ENCODE measurements around the gene NLRX1.

Gene NLRX1

GRCh38 chr11:119149018-119149785 is 19.3 kb upstream of the NLRX1 start, which contains the start of gene ABCG4:
Gene ABCG4 (plus strand): TSS chr11:119149052. CDS start chr11:119149966, 914 bp downstream.
- Histone ChIP-seq H3K9me3 (ENCODE audit: control insufficient read depth, low read length) (no peaks in the 10 kb centered on the region), H2AFZ (peak within 1 kb of the TSS; percentile 87), H3K4me2 (ENCODE audit: low read length) (peak within 1 kb of the TSS; percentile 76), H3K9ac (no peak within 1 kb of the TSS), H3K4me1 (no peaks in the 10 kb centered on the region), H3K27ac (no peak within 1 kb of the TSS), H3K4me3 (ENCODE audit: low read depth, low read length) (peak within 1 kb of the TSS; percentile 47), H3K36me3 (ENCODE audit: control insufficient read depth, insufficient read depth, low read length) (no peaks in the 10 kb centered on the region), H3K79me2 (no peaks in the 10 kb centered on the region), H3K27me3 (ENCODE audit: control insufficient read depth, insufficient read depth, low read length) (no peaks in the 10 kb centered on the region)
- TF ChIP-seq, protein P1, sequence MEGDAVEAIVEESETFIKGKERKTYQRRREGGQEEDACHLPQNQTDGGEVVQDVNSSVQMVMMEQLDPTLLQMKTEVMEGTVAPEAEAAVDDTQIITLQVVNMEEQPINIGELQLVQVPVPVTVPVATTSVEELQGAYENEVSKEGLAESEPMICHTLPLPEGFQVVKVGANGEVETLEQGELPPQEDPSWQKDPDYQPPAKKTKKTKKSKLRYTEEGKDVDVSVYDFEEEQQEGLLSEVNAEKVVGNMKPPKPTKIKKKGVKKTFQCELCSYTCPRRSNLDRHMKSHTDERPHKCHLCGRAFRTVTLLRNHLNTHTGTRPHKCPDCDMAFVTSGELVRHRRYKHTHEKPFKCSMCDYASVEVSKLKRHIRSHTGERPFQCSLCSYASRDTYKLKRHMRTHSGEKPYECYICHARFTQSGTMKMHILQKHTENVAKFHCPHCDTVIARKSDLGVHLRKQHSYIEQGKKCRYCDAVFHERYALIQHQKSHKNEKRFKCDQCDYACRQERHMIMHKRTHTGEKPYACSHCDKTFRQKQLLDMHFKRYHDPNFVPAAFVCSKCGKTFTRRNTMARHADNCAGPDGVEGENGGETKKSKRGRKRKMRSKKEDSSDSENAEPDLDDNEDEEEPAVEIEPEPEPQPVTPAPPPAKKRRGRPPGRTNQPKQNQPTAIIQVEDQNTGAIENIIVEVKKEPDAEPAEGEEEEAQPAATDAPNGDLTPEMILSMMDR (IDR thresholded peaks at IDR 0.05): no peak

- TF ChIP-seq, protein P1 (IDR thresholded peaks at IDR 0.05): no peak
- Histone ChIP-seq H3K4me3 (ENCODE audit: low read depth, low read length) (peak overlapping the region; percentile 47), H3K4me1 (peaks cover 2% of the 10 kb centered on the region), H3K36me3 (ENCODE audit: control insufficient read depth, insufficient read depth, low read length) (no peaks in the 10 kb centered on the region), H2AFZ (peak overlapping the region; percentile 72), H3K4me2 (ENCODE audit: low read length) (peak overlapping the region; percentile 73), H3K9me3 (ENCODE audit: control insufficient read depth, low read length) (no peaks in the 10 kb centered on the region), H3K9ac (no peak overlapping the region), H3K27ac (no peak overlapping the region), H3K27me3 (ENCODE audit: control insufficient read depth, insufficient read depth, low read length) (no peaks in the 10 kb centered on the region), H3K79me2 (no peaks in the 10 kb centered on the region)
Measured at GRCh38 chr11:119149786-119150275, 18.7 kb upstream of the NLRX1 start.

DNA sequence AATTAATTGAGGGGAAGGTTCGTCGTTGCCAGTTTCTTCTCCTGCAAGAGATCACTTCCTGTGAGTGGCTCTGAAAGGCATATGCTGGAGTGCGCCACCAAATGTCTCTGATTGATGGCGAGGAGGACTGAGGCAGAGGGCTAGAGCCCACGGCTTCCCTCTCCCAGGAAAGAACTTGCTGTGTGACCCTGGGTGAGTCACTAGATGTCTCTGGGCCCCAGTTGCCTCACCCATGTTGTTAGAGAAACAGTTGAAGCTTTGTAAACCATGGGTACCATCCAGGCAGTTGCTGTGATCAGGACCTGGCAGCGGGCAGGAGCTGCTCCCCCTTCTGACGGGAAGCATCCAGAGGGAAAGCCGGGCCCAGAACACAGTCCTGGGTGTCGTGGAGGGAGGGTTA is 16.5 kb upstream of the NLRX1 start:
- Histone ChIP-seq H3K9ac (no peak overlapping the region), H3K4me1 (peaks cover 2% of the 10 kb centered on the region), H3K4me3 (ENCODE audit: low read depth, low read length) (no peak overlapping the region), H2AFZ (no peak overlapping the region), H3K79me2 (no peaks in the 10 kb centered on the region), H3K27ac (no peak overlapping the region), H3K9me3 (ENCODE audit: control insufficient read depth, low read length) (no peaks in the 10 kb centered on the region), H3K27me3 (ENCODE audit: control insufficient read depth, insufficient read depth, low read length) (no peaks in the 10 kb centered on the region), H3K4me2 (ENCODE audit: low read length) (no peak overlapping the region), H3K36me3 (ENCODE audit: control insufficient read depth, insufficient read depth, low read length) (no peaks in the 10 kb centered on the region)
- TF ChIP-seq, protein P1 (IDR thresholded peaks at IDR 0.05): no peak

- Histone ChIP-seq H3K36me3 (ENCODE audit: control insufficient read depth, insufficient read depth, low read length) (no peaks in the 10 kb centered on the region), H3K4me2 (ENCODE audit: low read length) (no peak overlapping the region), H3K9ac (no peak overlapping the region), H3K4me3 (ENCODE audit: low read depth, low read length) (no peak overlapping the region), H3K9me3 (ENCODE audit: control insufficient read depth, low read length) (no peaks in the 10 kb centered on the region), H2AFZ (no peak overlapping the region), H3K27me3 (ENCODE audit: control insufficient read depth, insufficient read depth, low read length) (no peaks in the 10 kb centered on the region), H3K27ac (no peak overlapping the region), H3K79me2 (no peaks in the 10 kb centered on the region), H3K4me1 (peaks cover 2% of the 10 kb centered on the region)
- TF ChIP-seq, protein P1 (IDR thresholded peaks at IDR 0.05): no peak
Measured at GRCh38 chr11:119152604-119153003, 15.9 kb upstream of the NLRX1 start.
